WTC11 (cell line): Measurements from ENCODE around the gene TRA2A. TPM values are rescaled to one million over a fixed set of nuclear protein-coding genes. Genes with fewer than 3 reads are reported as not detected.

Source experiments
- ATAC-seq: fragments of 200-7000 bp; cut with Tn5 transposase; 2 replicates; pipeline ENCODE4 v1.10.0; 2021; ENCODE audit warnings: mild to moderate bottlenecking, moderate library complexity
- CTCF ChIA-PET: fragments of 300-600 bp; sonication (Branson Sonifier 250); formaldehyde crosslinking; loops from one replicate; lab custom pipeline; 2021; ENCODE audit warnings: antibody characterized with exemption; lab: Charles Lee
- POLR2A ChIA-PET: fragments of 350-600 bp; sonication (Branson Sonifier 250); formaldehyde crosslinking; loops from one replicate; lab custom pipeline; 2021; ENCODE audit warnings: antibody characterized with exemption; lab: Charles Lee
- DNase-seq: peaks from one replicate; pipeline ENCODE4 v3.0.0; 2021; ENCODE audit warnings: low spot score
- H3K27ac Mint-ChIP-seq: 2 replicates; pipeline ENCODE4 v1.8.0; 2021; ENCODE audit warnings: mixed read lengths
- H3K27me3 Mint-ChIP-seq: 2 replicates; pipeline ENCODE4 v1.8.0; 2021; ENCODE audit warnings: low read depth, mild to moderate bottlenecking, moderate library complexity, mixed read lengths
- H3K36me3 Mint-ChIP-seq: 2 replicates; pipeline ENCODE4 v1.8.0; 2021; ENCODE audit warnings: mixed read lengths
- H3K4me1 Mint-ChIP-seq: 2 replicates; pipeline ENCODE4 v1.8.0; 2022; ENCODE audit warnings: mixed read lengths
- H3K4me3 Mint-ChIP-seq: 2 replicates; pipeline ENCODE4 v1.8.0; 2021; ENCODE audit warnings: mild to moderate bottlenecking, moderate library complexity, mixed read lengths
- H3K9me3 Mint-ChIP-seq: 2 replicates; pipeline ENCODE4 v1.8.0; 2021; ENCODE audit warnings: mixed read lengths
- AR ChIP-seq: fragments of 250-450 bp; sonication (Bioruptor Pico); IDR thresholded peaks from 2 replicates; pipeline ENCODE4 v1.9.0; 2021; ENCODE audit warnings: mild to moderate bottlenecking
- CBFB ChIP-seq: sonication (generic); formaldehyde crosslinking; IDR thresholded peaks from 2 replicates; pipeline ENCODE4 v1.8.1; 2022; ENCODE audit warnings: mild to moderate bottlenecking, low read depth, missing genetic modification reagents
- CREM ChIP-seq: sonication (generic); formaldehyde crosslinking; IDR thresholded peaks from 2 replicates; pipeline ENCODE4 v1.8.1; 2022; ENCODE audit warnings: mild to moderate bottlenecking, missing genetic modification reagents, moderate library complexity
- EMX1 ChIP-seq: fragments of 250-450 bp; sonication (Bioruptor Pico); IDR thresholded peaks from 2 replicates; pipeline ENCODE4 v1.8.0; 2021; ENCODE audit warnings: mild to moderate bottlenecking
- GABPB1 ChIP-seq: sonication (generic); formaldehyde crosslinking; IDR thresholded peaks from 2 replicates; pipeline ENCODE4 v1.8.1; 2023; ENCODE audit warnings: mild to moderate bottlenecking, missing genetic modification reagents
- IRF1 ChIP-seq: sonication (generic); formaldehyde crosslinking; IDR thresholded peaks from 2 replicates; pipeline ENCODE4 v1.8.0; 2023; ENCODE audit warnings: missing genetic modification reagents
- KAT7 ChIP-seq: sonication (generic); formaldehyde crosslinking; IDR thresholded peaks from 2 replicates; pipeline ENCODE4 v1.8.1; 2023; ENCODE audit warnings: missing genetic modification reagents, mild to moderate bottlenecking, borderline replicate concordance
- MXD4 ChIP-seq: fragments of 250-450 bp; sonication (Bioruptor Pico); IDR thresholded peaks from 2 replicates; pipeline ENCODE4 v1.8.0; 2021; ENCODE audit warnings: mild to moderate bottlenecking, moderate library complexity, borderline replicate concordance
- MYBL2 ChIP-seq: sonication (generic); formaldehyde crosslinking; IDR thresholded peaks from 2 replicates; pipeline ENCODE4 v1.8.1; 2023; ENCODE audit warnings: mild to moderate bottlenecking, moderate library complexity, missing genetic modification reagents
- NR1H2 ChIP-seq: sonication (generic); formaldehyde crosslinking; IDR thresholded peaks from 2 replicates; pipeline ENCODE4 v1.9.0; 2021; ENCODE audit warnings: mild to moderate bottlenecking, moderate library complexity, missing genetic modification reagents
- TEAD1 ChIP-seq: sonication (generic); formaldehyde crosslinking; IDR thresholded peaks from 2 replicates; pipeline ENCODE4 v1.8.0; 2022; ENCODE audit warnings: mild to moderate bottlenecking, missing genetic modification reagents
- TEAD4 ChIP-seq: sonication (generic); formaldehyde crosslinking; IDR thresholded peaks from 2 replicates; pipeline ENCODE4 v1.8.0; 2022; ENCODE audit warnings: mild to moderate bottlenecking, missing genetic modification reagents
- USF2 ChIP-seq: sonication (generic); formaldehyde crosslinking; IDR thresholded peaks from 2 replicates; pipeline ENCODE4 v1.8.1; 2023; ENCODE audit warnings: mild to moderate bottlenecking, missing genetic modification reagents, moderate library complexity
- ZBTB43 ChIP-seq: sonication (generic); formaldehyde crosslinking; IDR thresholded peaks from 2 replicates; pipeline ENCODE4 v1.8.1; 2023; ENCODE audit warnings: mild to moderate bottlenecking, missing genetic modification reagents
- ZNF138 ChIP-seq: sonication (generic); formaldehyde crosslinking; conservative IDR thresholded peaks from 2 replicates; pipeline ENCODE4 v1.8.1; 2022; ENCODE audit warnings: mild to moderate bottlenecking, moderate library complexity, missing genetic modification reagents
- ZNF416 ChIP-seq: fragments of 250-450 bp; sonication (Bioruptor Pico); IDR thresholded peaks from 2 replicates; pipeline ENCODE4 v1.9.0; 2021; ENCODE audit warnings: mild to moderate bottlenecking, inconsistent platforms
- ZNF423 ChIP-seq: fragments of 250-450 bp; sonication (Bioruptor Pico); IDR thresholded peaks from 2 replicates; pipeline ENCODE4 v2.1.2; 2022; ENCODE audit warnings: mild to moderate bottlenecking, moderate library complexity
- total RNA-seq: library from RNA; stranded (reverse); gene quantifications from 3 replicates; pipeline ENCODE4 v1.2.3, GENCODE V29; 2021
- TF ChIP-seq, protein P1 (sequence below): sonication (generic); formaldehyde crosslinking; IDR thresholded peaks from 2 replicates; pipeline ENCODE4 v1.8.1; 2023; ENCODE audit warnings: mild to moderate bottlenecking, missing genetic modification reagents, moderate library complexity

Gene TRA2A
- total RNA-seq, 1 experiment from 2014 or later: 110 TPM

DNA sequence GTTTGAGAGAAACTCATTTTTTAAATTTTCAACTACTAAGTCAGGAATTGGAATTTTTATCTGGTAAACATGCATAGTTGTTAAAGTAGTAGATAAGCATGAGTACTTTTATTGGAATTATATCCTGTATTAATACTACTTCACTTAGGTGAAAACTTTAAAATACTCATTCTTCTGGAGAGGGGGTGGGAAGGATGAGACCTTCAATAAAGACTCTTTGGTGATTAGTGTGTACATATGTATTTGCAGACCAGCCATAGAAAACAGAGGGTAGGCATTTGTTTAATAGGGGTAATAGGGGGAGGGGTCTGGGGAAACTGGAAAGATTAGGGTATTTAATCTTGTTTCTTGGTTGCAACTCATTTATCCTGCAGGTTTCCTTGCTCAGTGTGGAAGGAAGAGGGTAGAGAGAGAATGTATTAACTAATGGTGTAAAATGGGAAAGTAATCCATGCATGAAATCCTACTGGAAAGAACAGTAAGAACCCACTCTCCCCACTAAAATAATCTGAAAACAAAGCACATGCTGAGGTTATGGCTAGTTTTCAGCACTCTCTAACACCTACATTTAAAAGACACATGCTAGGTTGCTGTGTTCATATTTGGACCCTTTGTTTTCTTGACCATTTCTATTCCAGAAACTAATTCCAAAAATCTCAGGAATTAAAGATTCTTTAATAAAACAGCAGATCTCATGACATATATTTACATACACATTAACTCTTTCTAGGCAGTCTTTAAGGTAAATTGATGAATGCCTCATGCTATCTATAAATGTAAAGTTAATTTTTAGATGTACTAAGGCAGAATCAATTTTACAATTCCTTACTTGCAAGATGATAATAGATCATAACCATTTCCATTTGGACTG lies 55.3 kb downstream of the TRA2A start:
- no peak for TF ChIP-seq IRF1 (CRISPR knock-in tag)
- peak overlapping the region; percentile 84 for H3K27ac Mint-ChIP-seq
- peaks cover 39% of the 10 kb centered on the region for H3K4me1 Mint-ChIP-seq
- H3K9me3 Mint-ChIP-seq: no peaks in the 10 kb centered on the region
- H3K4me3 Mint-ChIP-seq: peak overlapping the region; percentile 98
- no peaks in the 10 kb centered on the region for H3K36me3 Mint-ChIP-seq
- ATAC-seq (no peak), DNase-seq (no peak)
- H3K27me3 Mint-ChIP-seq: no peaks in the 10 kb centered on the region
- ChIA-PET POLR2A (interaction anchor here (0.6 kb wide), 1 partner anchor 1036 kb away, joined by 8 read pairs; no protein-coding TSS in a partner anchor), CTCF (no interaction called here)

DNA sequence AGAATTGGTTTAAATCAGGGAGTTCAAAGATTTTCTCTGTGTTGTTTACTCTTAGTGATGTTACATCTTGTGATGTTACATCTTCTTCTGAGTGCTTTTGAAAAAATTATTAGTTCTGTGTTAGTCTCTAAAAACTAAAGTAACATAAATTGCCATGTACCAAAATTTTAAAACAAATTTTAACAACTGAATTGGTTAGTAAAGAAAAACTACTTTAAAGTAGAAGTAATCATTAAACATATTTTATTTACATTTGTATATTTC lies 56.3 kb downstream of the TRA2A start:
- H3K4me1 Mint-ChIP-seq: peaks cover 33% of the 10 kb centered on the region
- ChIA-PET POLR2A (interaction anchor here (1.3 to 1.5 kb wide), 3 partner anchors 15 to 269 kb away, joined by 4 to 12 read pairs (median 9); no protein-coding TSS in a partner anchor), CTCF (no interaction called here)
- no peak for ATAC-seq
- no peaks in the 10 kb centered on the region for H3K27me3 Mint-ChIP-seq
- TF ChIP-seq EMX1 (CRISPR knock-in tag) (no peak), ZNF138 (no peak), KAT7 (no peak), MYBL2 (CRISPR knock-in tag) (no peak), CREM (CRISPR knock-in tag) (no peak), ZBTB43 (no peak), GABPB1 (CRISPR knock-in tag) (no peak)
- TF ChIP-seq, protein P1, sequence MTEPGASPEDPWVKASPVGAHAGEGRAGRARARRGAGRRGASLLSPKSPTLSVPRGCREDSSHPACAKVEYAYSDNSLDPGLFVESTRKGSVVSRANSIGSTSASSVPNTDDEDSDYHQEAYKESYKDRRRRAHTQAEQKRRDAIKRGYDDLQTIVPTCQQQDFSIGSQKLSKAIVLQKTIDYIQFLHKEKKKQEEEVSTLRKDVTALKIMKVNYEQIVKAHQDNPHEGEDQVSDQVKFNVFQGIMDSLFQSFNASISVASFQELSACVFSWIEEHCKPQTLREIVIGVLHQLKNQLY (CRISPR knock-in tag): no peak
- peak overlapping the region; percentile 98 for H3K4me3 Mint-ChIP-seq
- DNase-seq: no peak
- H3K27ac Mint-ChIP-seq: peak overlapping the region; percentile 97
- no peaks in the 10 kb centered on the region for H3K36me3 Mint-ChIP-seq
- no peaks in the 10 kb centered on the region for H3K9me3 Mint-ChIP-seq

- ChIA-PET POLR2A (interaction anchor here (1.0 to 1.5 kb wide), 6 partner anchors 10 to 269 kb away, joined by 4 to 12 read pairs (median 6); no protein-coding TSS in a partner anchor), CTCF (interaction anchor here (1.0 to 1.1 kb wide), 2 partner anchors 12 to 44 kb away, joined by 3 to 4 read pairs; no protein-coding TSS in a partner anchor)
- ATAC-seq (no peak), DNase-seq (no peak)
- peak overlapping the region; percentile 98 for H3K4me3 Mint-ChIP-seq
- TF ChIP-seq CBFB (CRISPR knock-in tag): no peak
- H3K27me3 Mint-ChIP-seq: no peaks in the 10 kb centered on the region
- H3K9me3 Mint-ChIP-seq: no peaks in the 10 kb centered on the region
- H3K36me3 Mint-ChIP-seq: peaks cover 2% of the 10 kb centered on the region; the same call in 1 of the 2 replicates
- H3K27ac Mint-ChIP-seq: peak overlapping the region; percentile 97
- H3K4me1 Mint-ChIP-seq: peaks cover 31% of the 10 kb centered on the region
Measured at GRCh38 chr7:23474829-23475575, 56.8 kb downstream of the TRA2A start.

GRCh38 chr7:23474094-23474828 lies 57.5 kb downstream of the TRA2A start:
- Mint-ChIP-seq H3K4me3 (peak overlapping the region; percentile 98), H3K27me3 (no peaks in the 10 kb centered on the region), H3K4me1 (peaks cover 31% of the 10 kb centered on the region), H3K9me3 (no peaks in the 10 kb centered on the region), H3K27ac (peak overlapping the region; percentile 97), H3K36me3 (peaks cover 3% of the 10 kb centered on the region; the same call in 1 of the 2 replicates)
- ATAC-seq (peak; percentile 67), DNase-seq (peak; percentile 97)
- CTCF ChIA-PET: interaction anchor here (1.0 to 1.1 kb wide), 2 partner anchors 11 to 44 kb away, joined by 3 to 4 read pairs; no protein-coding TSS in a partner anchor
- POLR2A ChIA-PET: interaction anchor here (0.6 to 1.5 kb wide), 7 partner anchors 11 to 268 kb away, joined by 4 to 12 read pairs (median 5); no protein-coding TSS in a partner anchor
- TF ChIP-seq MXD4 (CRISPR knock-in tag) (no peak), AR (CRISPR knock-in tag) (peak; percentile 32; the same call in 1 of the 2 replicates), CREM (CRISPR knock-in tag) (peak; percentile 70), NR1H2 (no peak), TEAD4 (CRISPR knock-in tag) (peak; percentile 88; the same call in 1 of the 2 replicates), GABPB1 (CRISPR knock-in tag) (peak; percentile 60), ZNF423 (CRISPR knock-in tag) (no peak), ZNF416 (CRISPR knock-in tag) (peak; percentile 93), USF2 (CRISPR knock-in tag) (no peak; the same call in 1 of the 2 replicates), TEAD1 (CRISPR knock-in tag) (peak; percentile 73; the same call in 1 of the 2 replicates)
